Nephron progenitor cell (in vitro differentiated cells): Measurements from ENCODE around the gene IGSF6.
A peak's percentile ranks its signal among the peaks of the same experiment; 100 is the strongest.

Experiments used
- DNase-seq: peaks from one replicate; pipeline ENCODE4 v3.0.0; 2021
- H3K27ac Mint-ChIP-seq: 2 replicates; pipeline ENCODE4 v1.8.0; 2021; ENCODE audit warnings: mild to moderate bottlenecking, moderate library complexity, mixed read lengths
- H3K27me3 Mint-ChIP-seq: 2 replicates; pipeline ENCODE4 v1.8.0; 2021; ENCODE audit warnings: mild to moderate bottlenecking, low read depth, mixed read lengths; ENCODE audit not compliant: poor library complexity
- H3K36me3 Mint-ChIP-seq: 2 replicates; pipeline ENCODE4 v1.8.0; 2021; ENCODE audit warnings: low read depth, mixed read lengths
- H3K4me1 Mint-ChIP-seq: 2 replicates; pipeline ENCODE4 v1.8.0; 2021; ENCODE audit warnings: mixed read lengths
- H3K4me3 Mint-ChIP-seq: 2 replicates; pipeline ENCODE4 v1.8.0; 2021; ENCODE audit warnings: mild to moderate bottlenecking, moderate library complexity, mixed read lengths
- H3K9me3 Mint-ChIP-seq: 2 replicates; pipeline ENCODE4 v1.8.0; 2021; ENCODE audit warnings: mild to moderate bottlenecking, moderate library complexity, mixed read lengths
- TF ChIP-seq, protein P1 (sequence below): fragments of 200-600 bp; sonication (generic); IDR thresholded peaks from 2 replicates; pipeline ENCODE4 v1.5.0; 2021; ENCODE audit warnings: antibody characterized with exemption

The IGSF6 gene

DNA sequence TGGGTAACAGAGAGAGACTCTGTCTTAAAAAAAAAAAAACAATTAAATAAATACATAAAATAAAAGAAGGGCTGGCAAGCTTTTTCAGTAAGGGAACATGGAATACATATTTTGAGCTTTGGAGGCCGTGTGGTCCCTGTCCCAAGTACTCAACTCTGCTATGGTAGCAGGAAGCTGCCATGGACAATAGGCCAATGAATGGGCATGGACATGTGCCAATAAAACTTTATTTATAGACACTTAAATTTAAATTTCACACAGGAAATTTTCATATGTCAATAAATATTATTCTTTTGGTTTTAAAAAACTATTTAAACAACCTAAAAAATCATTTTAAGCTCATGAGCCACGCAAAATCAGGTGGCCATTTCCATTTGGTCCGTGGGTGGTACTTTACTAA is 15.2 kb upstream of the IGSF6 start:
- Mint-ChIP-seq H3K9me3 (peaks cover 6% of the 10 kb centered on the region), H3K27me3 (peaks cover 30% of the 10 kb centered on the region), H3K27ac (no peak overlapping the region), H3K36me3 (peaks cover 5% of the 10 kb centered on the region), H3K4me1 (peaks cover 17% of the 10 kb centered on the region), H3K4me3 (no peak overlapping the region)
- DNase-seq, result no peak
- TF ChIP-seq, protein P1, sequence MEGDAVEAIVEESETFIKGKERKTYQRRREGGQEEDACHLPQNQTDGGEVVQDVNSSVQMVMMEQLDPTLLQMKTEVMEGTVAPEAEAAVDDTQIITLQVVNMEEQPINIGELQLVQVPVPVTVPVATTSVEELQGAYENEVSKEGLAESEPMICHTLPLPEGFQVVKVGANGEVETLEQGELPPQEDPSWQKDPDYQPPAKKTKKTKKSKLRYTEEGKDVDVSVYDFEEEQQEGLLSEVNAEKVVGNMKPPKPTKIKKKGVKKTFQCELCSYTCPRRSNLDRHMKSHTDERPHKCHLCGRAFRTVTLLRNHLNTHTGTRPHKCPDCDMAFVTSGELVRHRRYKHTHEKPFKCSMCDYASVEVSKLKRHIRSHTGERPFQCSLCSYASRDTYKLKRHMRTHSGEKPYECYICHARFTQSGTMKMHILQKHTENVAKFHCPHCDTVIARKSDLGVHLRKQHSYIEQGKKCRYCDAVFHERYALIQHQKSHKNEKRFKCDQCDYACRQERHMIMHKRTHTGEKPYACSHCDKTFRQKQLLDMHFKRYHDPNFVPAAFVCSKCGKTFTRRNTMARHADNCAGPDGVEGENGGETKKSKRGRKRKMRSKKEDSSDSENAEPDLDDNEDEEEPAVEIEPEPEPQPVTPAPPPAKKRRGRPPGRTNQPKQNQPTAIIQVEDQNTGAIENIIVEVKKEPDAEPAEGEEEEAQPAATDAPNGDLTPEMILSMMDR, result no peak

DNA sequence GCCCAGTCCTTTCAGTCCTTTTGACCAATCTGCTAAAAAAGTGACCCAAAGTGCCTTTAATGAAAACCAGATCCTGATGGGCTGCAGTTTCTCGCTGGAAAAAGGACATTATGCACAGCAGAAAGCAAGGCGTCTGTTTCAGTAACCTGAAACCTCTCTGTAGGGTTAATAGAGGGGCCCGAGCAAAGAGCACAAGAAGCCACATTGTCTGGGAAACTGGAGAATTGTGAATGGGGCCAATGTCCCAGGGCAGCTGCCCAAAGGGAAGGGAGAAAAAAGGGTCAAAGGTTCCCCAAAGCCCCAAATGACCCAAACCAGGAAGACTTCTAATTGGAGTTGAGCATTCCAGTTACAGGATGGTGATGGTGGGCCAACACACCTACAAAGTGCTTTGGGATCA is 14.4 kb upstream of the IGSF6 start:
- Mint-ChIP-seq H3K9me3 (peaks cover 6% of the 10 kb centered on the region), H3K27ac (peak overlapping the region; percentile 98), H3K27me3 (peaks cover 34% of the 10 kb centered on the region), H3K36me3 (peaks cover 5% of the 10 kb centered on the region), H3K4me1 (peaks cover 17% of the 10 kb centered on the region), H3K4me3 (no peak overlapping the region)
- DNase-seq, result no peak
- TF ChIP-seq, protein P1, result no peak

DNA sequence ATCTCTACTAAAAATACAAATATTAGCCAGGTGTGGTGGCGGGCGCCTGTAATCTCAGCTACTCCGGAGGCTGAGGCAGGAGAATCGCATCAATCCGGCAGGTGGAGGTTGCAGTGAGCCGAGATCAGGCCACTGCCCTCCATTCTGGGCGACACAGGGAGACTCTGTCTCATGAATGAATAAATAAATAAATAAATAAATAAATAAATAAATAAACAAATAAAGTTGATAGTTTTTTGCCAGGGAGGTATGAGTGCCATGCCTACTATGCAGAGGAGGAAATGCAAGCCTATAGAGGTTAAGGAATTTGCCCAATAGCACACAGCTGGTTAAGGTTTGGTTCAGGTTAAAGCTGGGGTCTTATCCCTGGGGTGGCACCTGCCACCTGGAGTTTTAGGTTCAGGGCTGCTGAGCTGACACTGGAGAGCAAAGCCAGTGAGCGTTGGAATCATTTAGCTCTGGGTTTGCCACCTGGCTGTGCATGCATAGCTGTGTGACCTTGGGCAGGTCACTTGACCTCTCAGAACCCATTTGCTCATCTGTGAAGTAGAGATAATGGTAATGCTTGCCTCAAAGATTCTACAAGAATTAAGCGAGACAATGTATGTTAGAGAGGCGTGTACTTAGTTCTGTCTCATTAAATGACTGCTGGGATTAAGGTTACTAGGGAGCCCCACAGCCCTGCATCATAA is 12.5 kb upstream of the IGSF6 start:
- Mint-ChIP-seq H3K4me3 (no peak overlapping the region), H3K9me3 (peaks cover 6% of the 10 kb centered on the region), H3K27ac (no peak overlapping the region), H3K4me1 (peaks cover 17% of the 10 kb centered on the region), H3K27me3 (peaks cover 27% of the 10 kb centered on the region), H3K36me3 (peaks cover 11% of the 10 kb centered on the region)
- TF ChIP-seq, protein P1, result no peak
- no peak for DNase-seq

DNA sequence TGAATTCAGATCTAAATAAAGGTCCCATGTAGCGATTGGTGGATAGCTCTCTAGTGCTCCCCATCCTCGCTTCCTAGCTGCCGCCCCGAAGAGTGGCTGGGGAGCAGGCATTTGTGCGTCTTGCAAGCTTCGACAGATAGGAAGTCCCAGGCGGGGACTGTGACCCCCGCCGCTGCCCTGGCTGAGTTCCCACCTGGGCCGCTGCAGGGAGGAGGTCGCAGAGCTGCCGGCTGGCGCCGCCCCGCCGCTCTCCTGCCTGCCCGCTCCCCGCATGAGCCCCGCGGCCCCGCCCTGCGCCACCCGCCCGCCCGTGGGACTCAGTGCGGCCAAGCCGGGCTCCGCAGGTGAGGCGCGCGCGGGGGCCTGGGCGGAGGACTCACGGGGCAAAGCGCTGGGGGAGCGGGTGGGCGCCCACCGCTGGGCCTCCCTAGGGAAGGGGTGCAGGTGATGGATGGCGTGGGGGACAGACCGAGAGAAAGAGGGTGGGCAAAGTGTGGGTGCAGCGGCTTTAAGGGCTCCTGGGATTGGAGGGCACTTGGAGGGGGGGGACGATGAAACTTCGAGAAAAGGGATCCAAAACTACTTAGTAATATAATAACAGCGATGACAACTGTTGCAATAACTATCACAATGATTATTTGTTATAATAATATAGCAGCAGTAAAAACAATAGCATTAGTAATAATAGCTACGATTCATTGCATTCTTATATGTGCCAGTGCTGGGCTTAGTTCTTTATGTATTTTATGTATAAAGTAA is 11.7 kb upstream of the IGSF6 start, which contains the start of gene OTOA:
Gene OTOA, plus strand, starts transcription at position 80 of the 759 bp plus-strand sequence. CDS start 14,547 bp downstream, outside the sequence.
- H3K27ac Mint-ChIP-seq, result no peak within 1 kb of the TSS

DNA sequence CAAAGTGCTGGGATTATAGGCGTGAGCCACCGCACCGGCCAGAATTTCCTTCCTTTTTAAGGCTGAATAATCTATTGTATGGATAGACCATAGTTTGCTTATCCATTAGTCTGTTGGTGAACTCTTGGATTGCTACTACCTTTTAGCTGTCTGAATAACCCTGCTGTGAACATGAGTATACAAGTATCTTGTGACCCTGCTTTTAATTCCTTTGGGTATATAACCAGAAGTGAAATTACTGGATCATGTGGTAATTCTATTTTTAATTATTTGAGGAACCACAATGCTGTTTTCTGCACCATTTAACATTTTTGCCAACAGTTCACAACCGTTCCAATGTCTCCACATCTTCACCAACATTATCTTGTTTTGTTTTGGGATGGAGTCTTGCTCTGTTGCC is 6.7 kb upstream of the IGSF6 start:
- Mint-ChIP-seq H3K9me3 (no peaks in the 10 kb centered on the region), H3K27ac (no peak overlapping the region), H3K4me3 (no peak overlapping the region), H3K36me3 (peaks cover 29% of the 10 kb centered on the region), H3K4me1 (peaks cover 5% of the 10 kb centered on the region), H3K27me3 (peaks cover 23% of the 10 kb centered on the region)
- no peak for DNase-seq
- TF ChIP-seq, protein P1, result no peak

More for the DNA sequence above, 11.7 kb upstream of the IGSF6 start, which contains the start of gene OTOA:
- Mint-ChIP-seq H3K4me1 (peaks cover 17% of the 10 kb centered on the region), H3K27me3 (peaks cover 27% of the 10 kb centered on the region), H3K4me3 (peak within 1 kb of the TSS; percentile 67), H3K9me3 (peaks cover 6% of the 10 kb centered on the region), H3K36me3 (peaks cover 11% of the 10 kb centered on the region)
- DNase-seq, result peak; percentile 34
- TF ChIP-seq, protein P1, result no peak
